Measurements from ENCODE around the gene DLGAP4.

DLGAP4 gene

GRCh38 chr20:36305602-36306551, at the start of gene DLGAP4:
DLGAP4 (plus strand) TSS chr20:36306339; CDS start chr20:36431718, 125,379 bp downstream.
- DNase-seq = no peak

GRCh38 chr20:36259177-36260061, 46.7 kb upstream of the DLGAP4 start:
- no peak for DNase-seq

- no peak for DNase-seq
These were observed 45.8 kb upstream of the DLGAP4 start for GRCh38 chr20:36260316-36260715.

GRCh38 chr20:36261389-36262105, 44.6 kb upstream of the DLGAP4 start:
- no peak for DNase-seq

- DNase-seq = no peak
These were observed 43.7 kb upstream of the DLGAP4 start for GRCh38 chr20:36262440-36262839.

GRCh38 chr20:36264426-36265246, 41.5 kb upstream of the DLGAP4 start:
- no peak for DNase-seq

GRCh38 chr20:36266189-36266588, 40.0 kb upstream of the DLGAP4 start:
- no peak for DNase-seq

- no peak for DNase-seq
These were observed 38.3 kb upstream of the DLGAP4 start for GRCh38 chr20:36267605-36268381.

- DNase-seq = no peak
These were observed 37.4 kb upstream of the DLGAP4 start for GRCh38 chr20:36268440-36269342.

GRCh38 chr20:36269507-36269906, 36.6 kb upstream of the DLGAP4 start:
- DNase-seq = no peak

GRCh38 chr20:36270744-36271638, 35.1 kb upstream of the DLGAP4 start:
- no peak for DNase-seq

GRCh38 chr20:36271639-36272546, 34.2 kb upstream of the DLGAP4 start:
- DNase-seq = no peak

GRCh38 chr20:36272547-36273220, 33.5 kb upstream of the DLGAP4 start:
- DNase-seq = no peak

GRCh38 chr20:36273414-36274180, 32.5 kb upstream of the DLGAP4 start:
- no peak for DNase-seq

GRCh38 chr20:36274181-36274841, 31.8 kb upstream of the DLGAP4 start:
- no peak for DNase-seq

GRCh38 chr20:36275011-36275410, 31.1 kb upstream of the DLGAP4 start:
- DNase-seq = no peak
